ENCODE measurements around the gene FGD6.

The FGD6 gene

DNA sequence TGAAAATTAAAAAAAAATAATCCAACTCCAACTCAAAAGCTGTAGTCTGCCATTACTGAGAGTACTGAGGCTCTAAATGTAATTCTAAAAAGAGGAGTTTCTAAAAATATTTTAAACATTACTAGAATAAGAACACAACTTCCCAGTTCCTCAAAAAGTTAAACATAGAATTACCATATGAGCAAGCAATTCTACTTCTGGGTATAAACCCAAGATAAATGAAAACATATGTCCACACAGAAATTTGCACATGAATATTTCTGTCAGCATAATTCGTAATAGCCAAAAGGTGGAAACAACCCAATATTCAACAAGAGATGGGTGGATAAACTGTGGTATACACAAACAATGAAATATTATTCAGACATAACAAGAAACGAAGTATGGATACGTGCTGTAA lies 128.9 kb downstream of the FGD6 start:
- DNase-seq (ENCODE audit: low read depth), result peak; percentile 51
- no peak overlapping the region for H3K4me3 ChIP-seq (ENCODE audit: low read length)
- TF ChIP-seq CTCF (conservative IDR thresholded peaks at IDR 0.05; ENCODE audit: low read length), result no peak

DNA sequence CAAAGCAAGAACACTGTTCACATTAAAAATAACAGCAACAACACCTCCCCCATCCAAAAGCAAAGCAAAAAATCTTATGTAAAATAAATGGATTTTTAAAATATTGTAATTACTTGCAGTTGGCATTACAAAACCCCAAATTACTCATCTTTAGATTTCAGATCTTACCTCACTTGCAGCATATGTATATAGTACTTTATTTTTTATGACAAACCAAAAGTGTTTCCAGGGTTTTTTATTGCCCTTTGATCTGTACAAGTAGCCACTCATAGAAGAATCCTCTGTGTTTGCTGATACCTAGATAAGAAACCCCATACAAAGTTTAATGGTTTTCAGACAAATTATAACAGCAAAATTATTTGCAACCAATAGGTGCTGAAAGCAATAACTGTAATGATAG lies 131.7 kb downstream of the FGD6 start:
- DNase-seq (ENCODE audit: low read depth), result no peak
- no peak for TF ChIP-seq CTCF (conservative IDR thresholded peaks at IDR 0.05; ENCODE audit: low read length)
- H3K4me3 ChIP-seq (ENCODE audit: low read length), result no peak overlapping the region

- H3K4me3 ChIP-seq (ENCODE audit: low read length), result no peak overlapping the region
- DNase-seq (ENCODE audit: low read depth), result peak; percentile 79
- no peak for TF ChIP-seq CTCF (conservative IDR thresholded peaks at IDR 0.05; ENCODE audit: low read length)
These were observed 133.3 kb downstream of the FGD6 start for GRCh38 chr12:95083938-95084337.

GRCh38 chr12:95083471-95083870 lies 133.8 kb downstream of the FGD6 start:
- H3K4me3 ChIP-seq (ENCODE audit: low read length), result no peak overlapping the region
- TF ChIP-seq CTCF (conservative IDR thresholded peaks at IDR 0.05; ENCODE audit: low read length), result no peak
- peak; percentile 50 for DNase-seq (ENCODE audit: low read depth)

GRCh38 chr12:95077341-95077740 lies 139.9 kb downstream of the FGD6 start:
- H3K4me3 ChIP-seq (ENCODE audit: low read length), result no peak overlapping the region
- DNase-seq (ENCODE audit: low read depth), result no peak
- no peak for TF ChIP-seq CTCF (conservative IDR thresholded peaks at IDR 0.05; ENCODE audit: low read length)

DNA sequence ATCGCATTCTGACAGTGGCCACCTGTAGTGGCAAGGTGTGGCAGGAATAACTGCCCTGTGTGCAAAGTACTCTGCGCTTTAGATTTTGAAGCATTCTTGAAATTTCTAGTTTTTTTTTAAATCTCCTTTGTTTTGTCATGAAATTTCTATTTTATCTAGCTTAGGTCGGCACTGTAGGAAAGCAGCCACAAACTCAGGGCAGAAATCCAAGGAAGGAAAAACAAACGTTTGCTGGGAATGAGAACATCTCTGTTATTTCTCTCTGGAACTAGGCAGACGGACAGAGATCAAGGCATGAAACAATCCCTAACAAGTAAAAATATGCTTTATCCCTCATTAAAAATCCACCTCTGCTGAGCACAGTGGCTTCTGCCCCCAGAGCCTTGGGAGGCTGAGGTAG lies 142.5 kb downstream of the FGD6 start:
- no peak for TF ChIP-seq CTCF (conservative IDR thresholded peaks at IDR 0.05; ENCODE audit: low read length)
- no peak for DNase-seq (ENCODE audit: low read depth)
- no peak overlapping the region for H3K4me3 ChIP-seq (ENCODE audit: low read length)

DNA sequence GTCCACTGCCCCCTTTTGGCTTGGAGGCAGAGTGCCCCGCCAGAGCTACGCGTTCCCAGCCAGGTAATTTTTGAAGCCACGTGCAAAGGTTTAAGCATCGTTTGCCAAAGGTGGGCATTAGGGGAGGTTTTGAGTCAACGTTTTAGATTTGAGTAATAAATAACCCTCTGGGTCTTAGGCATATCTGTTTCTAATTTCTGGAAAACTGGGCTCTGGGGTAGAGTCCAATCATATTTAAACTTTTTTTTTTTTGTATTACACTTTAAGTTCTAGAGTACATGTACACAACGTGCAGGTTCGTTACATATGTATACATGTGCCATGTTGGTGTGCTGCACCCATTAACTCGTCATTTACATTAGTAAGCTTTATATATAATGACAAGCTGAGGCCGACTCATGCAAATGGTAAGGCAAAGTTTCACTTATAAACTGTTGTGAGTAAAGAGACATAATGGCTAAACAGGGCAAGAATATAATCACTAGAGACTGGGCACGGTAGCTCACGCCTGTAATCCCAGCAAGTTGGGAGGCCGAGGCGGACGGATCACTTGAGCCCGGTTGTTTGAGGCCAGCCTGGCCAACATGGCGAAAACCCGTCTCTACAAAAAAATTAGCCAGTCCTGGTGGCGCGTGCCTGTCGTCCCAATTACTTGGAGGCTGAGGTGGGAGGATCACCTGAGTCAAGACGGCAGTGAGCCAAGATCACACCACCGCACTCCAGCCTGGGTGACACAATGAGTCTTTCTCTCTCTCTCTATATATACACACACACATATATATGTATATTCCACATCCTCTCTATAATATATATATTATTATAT lies 143.4 kb downstream of the FGD6 start:
- peak; percentile 82 for TF ChIP-seq CTCF (conservative IDR thresholded peaks at IDR 0.05; ENCODE audit: low read length)
- DNase-seq (ENCODE audit: low read depth), result no peak
- H3K4me3 ChIP-seq (ENCODE audit: low read length), result peak overlapping the region; percentile 81

All from AG10803 (cell line).